Measurements from ENCODE around the gene CLTB. TPM values are rescaled to one million over a fixed set of nuclear protein-coding genes. Genes with fewer than 3 reads are reported as not detected.

Gene CLTB
- polyA plus RNA-seq, 1 donor, result 52.0 TPM

GRCh38 chr5:176381979-176382378, 34.4 kb downstream of the CLTB start:
- no peak for DNase-seq

- DNase-seq, result no peak
Measured at GRCh38 chr5:176381423-176381822, 34.9 kb downstream of the CLTB start.

GRCh38 chr5:176379881-176380280, 36.5 kb downstream of the CLTB start:
- no peak for DNase-seq

DNA sequence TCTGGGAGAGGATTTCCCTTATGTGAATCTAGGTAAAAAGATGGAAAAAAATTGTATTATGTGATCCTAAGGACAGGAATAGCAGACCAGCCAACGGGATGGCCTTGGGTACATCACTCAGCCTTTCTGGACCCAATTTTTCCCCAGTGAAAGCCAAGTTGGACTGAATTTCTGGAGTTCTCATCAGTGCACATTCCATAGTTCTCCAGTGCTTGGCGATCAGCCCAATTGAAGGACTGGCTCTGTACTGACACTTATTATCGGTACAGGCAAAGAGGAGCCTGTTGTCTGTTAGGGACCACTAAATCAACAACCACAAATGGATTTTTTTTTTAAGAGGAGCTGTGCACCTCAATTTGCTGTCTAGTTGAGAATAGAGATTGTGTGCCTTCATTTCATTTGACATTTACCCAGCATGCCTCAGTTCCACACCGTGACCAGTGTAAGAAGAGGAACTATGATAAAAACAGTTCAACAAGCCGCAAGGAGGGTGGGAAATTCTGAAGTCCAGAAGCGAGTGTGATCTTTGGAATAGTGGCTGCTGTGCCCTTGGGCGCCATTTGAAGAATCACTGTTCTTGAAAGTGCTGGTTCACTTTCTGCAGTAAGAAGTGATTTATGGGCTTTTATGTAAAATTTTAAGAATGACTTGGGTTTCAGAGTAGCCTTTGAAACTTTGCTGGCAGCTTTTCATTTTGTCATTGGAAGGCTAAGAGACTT, 43.1 kb downstream of the CLTB start:
- peak; percentile 41 for DNase-seq

- no peak for DNase-seq
Measured at GRCh38 chr5:176371621-176372539, 44.5 kb downstream of the CLTB start.

- DNase-seq, result no peak
Measured at GRCh38 chr5:176369934-176370711, 46.2 kb downstream of the CLTB start.

DNA sequence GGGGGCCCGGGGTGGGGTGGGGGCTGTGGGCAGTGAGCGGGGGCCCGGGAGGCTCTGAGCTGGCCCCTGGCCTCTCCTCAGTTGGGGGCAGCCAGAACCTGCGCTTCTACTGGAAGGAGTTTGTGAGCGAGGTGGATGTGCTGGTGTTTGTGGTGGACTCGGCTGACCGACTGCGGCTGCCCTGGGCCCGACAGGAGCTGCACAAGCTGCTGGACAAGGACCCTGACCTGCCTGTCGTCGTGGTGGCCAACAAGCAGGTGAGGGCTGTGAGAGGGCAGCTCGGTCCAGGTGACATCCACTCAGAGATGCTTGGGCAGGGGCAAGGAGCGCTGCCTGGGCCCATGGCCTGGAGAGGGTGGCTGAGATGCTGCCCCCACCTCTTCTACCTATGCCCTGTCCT, 47.6 kb downstream of the CLTB start:
- no peak for DNase-seq

GRCh38 chr5:176366232-176366894, 50.0 kb downstream of the CLTB start:
- DNase-seq, result no peak

GRCh38 chr5:176365351-176366231, 50.7 kb downstream of the CLTB start, which contains the start of gene ARL10:
Gene ARL10 (plus strand): TSS chr5:176365487. CDS start chr5:176365564, 77 bp downstream.
- DNase-seq, result peak; percentile 56

DNA sequence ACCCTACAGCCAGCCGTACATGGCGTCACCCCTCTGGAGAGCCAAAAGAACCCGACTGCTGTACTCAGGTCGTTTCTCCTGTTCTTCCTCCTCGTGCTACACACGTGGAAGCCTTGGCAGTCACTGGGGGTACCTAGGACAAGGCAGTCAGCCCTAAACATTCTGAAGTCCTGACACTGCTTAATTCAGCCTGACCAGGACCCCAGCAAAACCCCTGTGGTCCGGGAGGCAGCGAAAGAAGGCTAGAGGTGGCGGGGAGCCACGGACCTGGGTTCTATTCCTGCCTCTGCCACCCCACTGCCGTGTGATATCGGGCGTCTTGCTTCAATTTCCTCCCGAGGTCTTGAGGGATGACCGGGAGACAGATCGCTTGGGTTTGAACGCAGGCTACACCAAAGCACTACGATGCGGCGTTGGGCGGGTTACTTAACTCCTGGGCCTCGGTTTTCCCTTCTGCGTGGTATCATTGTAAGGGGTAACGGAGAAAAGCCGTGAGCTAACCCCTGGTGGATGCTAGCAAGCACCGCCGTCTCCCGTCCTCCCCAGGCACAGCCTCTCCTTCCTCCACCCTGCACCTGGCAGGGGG, 51.5 kb downstream of the CLTB start:
- DNase-seq, result no peak

GRCh38 chr5:176362233-176362490, 54.2 kb downstream of the CLTB start:
- DNase-seq, result no peak

DNA sequence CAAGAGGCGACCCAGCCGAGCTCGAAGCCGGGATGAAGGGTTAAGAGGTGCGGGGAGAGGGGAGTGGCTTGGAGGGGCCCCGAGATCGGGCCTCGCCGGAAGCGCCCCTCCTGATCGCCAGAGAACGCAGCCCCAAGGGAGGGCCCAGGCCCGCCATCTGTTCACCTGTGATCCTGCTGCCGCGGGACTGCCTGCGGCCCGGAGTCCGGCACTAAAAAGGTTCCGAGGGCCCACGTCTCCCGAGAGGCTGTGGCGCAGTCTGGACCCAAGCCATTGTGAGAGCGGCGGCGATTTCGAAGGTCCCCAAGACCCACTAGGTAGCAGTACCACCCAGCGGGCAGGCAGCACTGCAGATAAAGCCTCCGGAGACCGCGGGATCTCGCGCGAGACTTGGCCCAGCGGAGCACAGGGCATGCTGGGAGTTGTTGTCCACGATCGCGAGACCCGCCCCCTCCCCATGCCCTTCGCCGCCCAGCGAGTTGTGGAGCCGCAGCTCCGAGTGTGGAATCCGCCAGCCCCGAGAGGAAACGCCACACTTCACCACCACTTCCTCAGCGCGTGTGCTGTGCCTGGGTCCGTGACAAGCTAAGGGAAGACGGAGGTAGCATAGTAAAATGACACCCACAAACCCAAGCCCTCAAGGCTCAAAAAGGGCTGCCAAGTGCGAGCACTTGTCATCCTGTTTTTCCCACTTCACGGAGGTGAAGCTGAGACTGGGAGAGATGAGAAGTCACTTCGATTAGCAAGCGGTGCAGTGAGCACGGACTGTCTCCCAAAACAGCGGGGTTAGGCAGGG, 54.7 kb downstream of the CLTB start, which contains the start of gene KIAA1191:
Gene KIAA1191, minus strand, starts transcription at position 328 of the 796 bp plus-strand sequence. CDS start 2,256 bp downstream, outside the sequence.
- DNase-seq, result peak; percentile 93

DNA sequence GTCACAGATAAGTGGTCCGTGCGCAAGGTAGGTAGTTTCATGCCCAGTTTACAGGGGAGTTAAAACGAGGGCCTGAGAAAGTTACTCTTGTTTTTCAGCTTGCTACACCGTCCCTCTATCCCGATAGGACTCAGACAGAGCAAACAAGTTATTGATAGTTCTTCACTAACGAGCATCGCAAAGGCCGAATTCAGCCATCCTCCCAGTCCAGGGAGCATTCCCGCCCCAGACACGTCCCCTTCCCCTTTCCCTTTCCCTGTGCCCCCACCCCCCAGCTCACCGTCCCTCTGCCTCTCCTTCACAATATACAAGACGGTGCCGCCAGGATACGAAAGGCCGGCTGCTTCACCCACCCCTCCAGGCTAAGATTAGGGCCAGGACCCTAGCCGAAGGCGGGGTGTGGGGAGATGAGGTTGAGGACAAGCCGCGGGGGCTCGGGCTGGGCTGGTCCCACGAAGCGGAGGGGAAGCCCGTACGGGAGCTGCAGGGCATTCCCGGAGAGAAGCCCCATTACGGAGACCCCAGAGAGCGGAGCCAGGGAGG, 55.4 kb downstream of the CLTB start:
- DNase-seq, result peak; percentile 23

DNA sequence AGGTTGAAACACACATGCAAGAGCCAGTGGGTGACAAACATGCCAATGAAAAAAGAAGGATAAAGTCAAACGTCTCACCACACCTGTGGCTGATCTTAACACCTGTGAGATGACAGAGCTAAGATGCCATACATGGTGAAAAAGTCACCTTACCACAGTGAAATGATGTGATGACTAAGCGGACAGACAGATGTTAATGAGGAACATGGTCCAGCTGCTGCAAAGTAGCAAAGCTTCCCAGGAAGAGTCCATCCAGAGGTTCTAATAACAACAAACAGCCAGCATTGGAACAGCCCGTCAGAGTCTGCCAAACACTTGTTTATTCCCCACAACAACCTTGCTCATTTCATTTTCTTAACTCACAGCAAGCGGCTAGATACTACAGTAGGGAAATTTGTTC, 56.7 kb downstream of the CLTB start:
- DNase-seq, result no peak

DNA sequence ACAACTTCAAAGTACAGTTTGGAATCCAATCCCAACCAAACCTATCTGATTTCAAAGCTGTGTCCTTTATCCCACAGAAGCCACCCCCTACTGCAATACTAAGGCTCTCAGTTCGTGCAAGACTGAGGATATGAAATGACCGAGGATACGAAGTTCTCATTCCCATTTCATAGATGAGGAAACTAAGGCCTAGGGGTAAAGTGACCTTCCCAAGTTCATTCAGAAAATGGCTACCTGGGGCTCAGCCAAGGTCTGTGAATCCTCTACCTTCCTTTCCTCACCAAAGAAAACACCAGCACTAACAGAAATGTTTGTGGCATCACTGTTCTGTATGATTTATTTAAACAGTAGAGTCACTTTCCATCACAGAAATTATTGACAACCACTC, 60.2 kb downstream of the CLTB start:
- no peak for DNase-seq

DNA sequence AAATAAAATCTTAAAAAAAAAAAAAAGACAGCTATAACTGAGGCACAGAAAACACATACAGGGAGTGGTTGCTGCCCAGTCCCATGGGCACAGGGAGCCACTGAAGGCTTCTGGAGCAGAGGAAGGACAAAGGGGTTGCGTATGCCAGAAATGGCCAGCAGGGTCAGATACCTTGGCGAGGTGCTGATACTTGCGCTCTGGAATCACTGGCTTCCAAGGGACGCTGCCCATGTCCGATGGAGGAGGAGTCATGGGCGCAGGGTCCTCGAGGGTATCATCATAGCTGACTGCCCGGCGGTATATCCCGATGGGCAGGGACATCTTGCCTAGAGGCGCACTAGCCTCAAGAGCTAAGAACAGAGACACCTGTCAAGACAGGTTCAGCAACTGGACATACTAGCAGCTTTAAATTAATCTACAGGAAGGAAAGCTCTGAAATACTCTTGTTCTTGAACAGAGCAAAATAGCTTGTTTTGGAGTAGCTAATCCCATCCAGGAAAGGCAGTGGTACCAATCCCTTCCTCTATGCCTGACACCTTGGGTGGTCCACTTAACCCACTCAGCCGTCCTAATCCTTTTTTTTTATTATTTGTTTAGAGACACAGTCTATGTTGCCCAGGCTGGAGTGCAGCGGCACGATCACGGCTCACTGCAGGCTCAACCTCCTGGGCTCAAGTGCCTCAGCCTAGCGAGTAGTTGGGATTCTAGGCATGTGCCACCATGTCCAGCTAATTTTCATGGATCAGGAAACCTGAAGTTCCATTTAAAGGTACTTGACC, 60.8 kb downstream of the CLTB start:
- DNase-seq, result no peak

- DNase-seq, result peak; percentile 17
Measured at GRCh38 chr5:176353533-176353932, 62.8 kb downstream of the CLTB start.

- DNase-seq, result no peak
Measured at GRCh38 chr5:176352116-176352878, 64.0 kb downstream of the CLTB start.
